Sigmoid colon (tissue), 4 donors: ENCODE data around the gene PTPN2.

ENCODE experiments used
- CTCF ChIP-seq, 4 experiments: fragments of 450-650 bp in 3 of 4; fragments of 200-600 bp in 1 of 4; IDR thresholded peaks; one replicate each; pipeline ENCODE4 v1.5.1; 2016 to 2019; ENCODE audit warnings: antibody characterized with exemption in 4 of 4, mild to moderate bottlenecking in 3 of 4, moderate library complexity in 2 of 4
- EP300 ChIP-seq, 4 donors: sonication (generic); formaldehyde crosslinking; IDR thresholded peaks; one replicate each; pipeline ENCODE4 v1.6.1; 2017; ENCODE audit warnings: antibody characterized with exemption in 4 of 4
- POLR2A ChIP-seq, 2 donors: fragments of 450-650 bp; IDR thresholded peaks; one replicate each; pipeline ENCODE4 v1.6.1; 2016; ENCODE audit warnings: antibody characterized with exemption in 2 of 2, mild to moderate bottlenecking in 2 of 2, moderate library complexity in 2 of 2
- POLR2AphosphoS5 ChIP-seq, 4 donors: sonication (generic); formaldehyde crosslinking; IDR thresholded peaks; one replicate each; pipeline ENCODE4 v1.6.1; 2017; ENCODE audit warnings: antibody characterized with exemption in 4 of 4

GRCh38 chr18:12744103-12744502 is 139.9 kb downstream of the PTPN2 start:
- TF ChIP-seq POLR2A (IDR thresholded peaks at IDR 0.05) = no peak
- TF ChIP-seq POLR2AphosphoS5 (IDR thresholded peaks at IDR 0.05) = no peak
- TF ChIP-seq CTCF (IDR thresholded peaks at IDR 0.05) = peak; percentile 16 to 41 (median 36)
- no peak for TF ChIP-seq EP300 (IDR thresholded peaks at IDR 0.05)
